Stimulated activated CD8-positive, alpha-beta memory T cell treated with anti-CD3 and anti-CD28 coated beads, Interleukin-15, amount 100 ng/mL, for 24 hours (primary cell): Measurements from ENCODE around the gene PCNA.

Source experiments
- DNase-seq: peaks from one replicate; pipeline ENCODE4 v3.0.0-alpha.2; 2020; ENCODE audit warnings: low read depth

Gene PCNA

GRCh38 chr20:5119435-5120184 lies at the start of gene PCNA:
PCNA (minus strand) TSS chr20:5119958; CDS start chr20:5119798, 160 bp downstream.
- DNase-seq = peak; percentile 88

GRCh38 chr20:5168651-5169396 lies 49.1 kb upstream of the PCNA start:
- no peak for DNase-seq

- no peak for DNase-seq
Observed at GRCh38 chr20:5164645-5165625, 45.2 kb upstream of the PCNA start.

GRCh38 chr20:5161536-5162164 lies 41.9 kb upstream of the PCNA start:
- DNase-seq = no peak

GRCh38 chr20:5160882-5161281 lies 41.1 kb upstream of the PCNA start:
- no peak for DNase-seq

- DNase-seq = no peak
Observed at GRCh38 chr20:5159928-5160327, 40.2 kb upstream of the PCNA start.

- DNase-seq = no peak
Observed at GRCh38 chr20:5156675-5157448, 37.1 kb upstream of the PCNA start.

GRCh38 chr20:5155404-5155803 lies 35.6 kb upstream of the PCNA start:
- no peak for DNase-seq

- DNase-seq = no peak
Observed at GRCh38 chr20:5154543-5154925, 34.8 kb upstream of the PCNA start.

GRCh38 chr20:5153612-5154542 lies 34.1 kb upstream of the PCNA start:
- DNase-seq = no peak

GRCh38 chr20:5153152-5153467 lies 33.4 kb upstream of the PCNA start:
- DNase-seq = no peak

GRCh38 chr20:5150226-5151076 lies 30.7 kb upstream of the PCNA start:
- DNase-seq = no peak

GRCh38 chr20:5149892-5150225 lies 30.1 kb upstream of the PCNA start:
- DNase-seq = no peak

- no peak for DNase-seq
Observed at GRCh38 chr20:5148581-5148980, 28.8 kb upstream of the PCNA start.

GRCh38 chr20:5146871-5147592 lies 27.3 kb upstream of the PCNA start:
- no peak for DNase-seq

GRCh38 chr20:5146099-5146668 lies 26.4 kb upstream of the PCNA start:
- no peak for DNase-seq

- DNase-seq = no peak
Observed at GRCh38 chr20:5145365-5146098, 25.8 kb upstream of the PCNA start.

- no peak for DNase-seq
Observed at GRCh38 chr20:5143851-5144250, 24.1 kb upstream of the PCNA start.
